Choroid plexus epithelial cell (primary cell): ENCODE results near the gene PLEKHM3.
A peak's percentile ranks its signal among the peaks of the same experiment; 100 is the strongest.

ENCODE experiments used
- DNase-seq: peaks from one replicate; pipeline ENCODE4 v3.0.0-alpha.2; 2010; ENCODE audit warnings: low read depth
- H3K4me3 ChIP-seq: 2 replicates; pipeline ENCODE4 v1.5.1; 2011; ENCODE audit warnings: low read depth, mild to moderate bottlenecking, control low read depth, low read length, moderate library complexity
- CTCF ChIP-seq: conservative IDR thresholded peaks from 2 replicates; pipeline ENCODE4 v1.5.1; 2011; ENCODE audit warnings: low read depth, mild to moderate bottlenecking, control low read depth, inconsistent platforms, low read length, moderate library complexity

The PLEKHM3 gene

GRCh38 chr2:208064220-208064961, 39.1 kb upstream of the PLEKHM3 start:
- no peak for TF ChIP-seq CTCF
- peak; percentile 92 for DNase-seq
- H3K4me3 ChIP-seq: no peak overlapping the region

- TF ChIP-seq CTCF: no peak
- no peak overlapping the region for H3K4me3 ChIP-seq
- DNase-seq: no peak
These were observed 37.6 kb upstream of the PLEKHM3 start for GRCh38 chr2:208062961-208063360.

- H3K4me3 ChIP-seq: no peak overlapping the region
- peak; percentile 71 for DNase-seq
- TF ChIP-seq CTCF: peak; percentile 60
These were observed 36.8 kb upstream of the PLEKHM3 start for GRCh38 chr2:208062113-208062512.

- no peak overlapping the region for H3K4me3 ChIP-seq
- DNase-seq: no peak
- TF ChIP-seq CTCF: no peak
These were observed 31.8 kb upstream of the PLEKHM3 start for GRCh38 chr2:208057108-208057507.

GRCh38 chr2:208049441-208049840, 24.1 kb upstream of the PLEKHM3 start:
- no peak for DNase-seq
- TF ChIP-seq CTCF: no peak
- no peak overlapping the region for H3K4me3 ChIP-seq

GRCh38 chr2:208049006-208049405, 23.7 kb upstream of the PLEKHM3 start:
- H3K4me3 ChIP-seq: no peak overlapping the region
- no peak for TF ChIP-seq CTCF
- no peak for DNase-seq

GRCh38 chr2:208047840-208048239, 22.5 kb upstream of the PLEKHM3 start:
- no peak overlapping the region for H3K4me3 ChIP-seq
- no peak for TF ChIP-seq CTCF
- DNase-seq: no peak
